Stimulated activated CD4-positive, alpha-beta T cell treated with anti-CD3 and anti-CD28 coated beads, Interleukin-2, amount 100 ng/mL, for 4 hours (primary cell): ENCODE results near the gene OSGEP.
"Not testable (repeated sequence)": the region's sequence is repeated elsewhere in the genome, so short reads cannot be mapped to it uniquely, and the experiment has no call there.

Source experiments
- DNase-seq: peaks from one replicate; pipeline ENCODE4 v3.0.0-alpha.2; 2020; ENCODE audit warnings: low read depth

OSGEP gene

GRCh38 chr14:20469890-20470602 is 15.4 kb upstream of the OSGEP start:
- peak; percentile 61 for DNase-seq

DNA sequence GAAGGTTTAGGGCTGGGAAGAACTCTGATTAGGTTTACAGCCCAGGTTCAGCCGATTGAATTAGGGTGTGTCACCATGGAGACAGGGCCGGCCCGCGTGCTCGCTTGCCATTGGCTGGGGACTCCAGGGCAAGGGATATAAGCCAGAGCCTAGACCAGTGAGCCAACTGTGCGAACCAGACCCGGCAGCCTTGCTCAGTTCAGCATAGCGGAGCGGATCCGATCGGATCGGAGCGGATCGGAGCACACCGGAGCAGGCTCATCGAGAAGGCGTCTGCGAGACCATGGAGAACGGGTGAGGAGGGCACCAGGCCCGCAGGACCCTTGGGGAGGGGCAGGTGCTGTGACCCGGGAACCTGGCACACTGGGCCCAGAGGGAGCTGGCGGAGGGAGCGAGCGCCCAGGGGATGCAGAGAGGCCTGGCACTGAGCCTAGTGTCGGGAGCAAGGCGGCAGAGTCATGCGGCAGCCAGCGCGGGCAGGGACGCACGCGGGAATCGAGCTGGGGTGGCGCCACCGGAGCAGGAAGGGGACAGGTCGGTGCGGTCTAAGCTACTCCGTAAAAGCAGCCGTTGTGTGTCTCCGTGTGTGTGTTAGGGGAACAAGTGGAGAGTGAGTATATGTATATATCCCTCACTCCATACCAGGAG is 14.8 kb upstream of the OSGEP start, which contains the start of gene PNP:
Gene PNP (plus strand): TSS at position 165 of the 648 bp plus-strand sequence. CDS start 119 bp downstream, at position 284.
- peak; percentile 81 for DNase-seq

DNA sequence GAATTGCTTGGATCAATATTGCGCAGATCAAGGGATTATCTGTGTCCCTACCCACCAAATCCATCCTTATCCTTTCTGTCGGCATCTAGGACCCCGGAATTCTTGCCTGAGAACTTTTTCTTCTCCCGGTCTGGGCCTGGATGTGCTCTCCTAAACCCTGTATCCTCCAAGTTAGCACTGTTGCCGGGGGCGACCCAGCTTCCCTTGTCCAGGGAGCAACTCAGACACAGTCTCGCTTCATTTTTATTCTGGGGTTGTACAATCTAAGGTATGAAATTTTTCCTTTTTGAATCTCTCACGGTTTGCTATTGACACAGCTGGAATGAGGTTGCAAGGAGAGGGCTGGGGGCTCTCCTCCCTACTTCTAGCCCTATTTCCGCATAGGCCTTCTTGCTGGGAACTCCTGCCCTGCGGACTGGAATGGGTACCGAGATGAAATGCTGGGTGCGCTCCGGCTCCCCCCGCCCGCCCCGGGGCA is 14.2 kb upstream of the OSGEP start:
- DNase-seq = no peak

DNA sequence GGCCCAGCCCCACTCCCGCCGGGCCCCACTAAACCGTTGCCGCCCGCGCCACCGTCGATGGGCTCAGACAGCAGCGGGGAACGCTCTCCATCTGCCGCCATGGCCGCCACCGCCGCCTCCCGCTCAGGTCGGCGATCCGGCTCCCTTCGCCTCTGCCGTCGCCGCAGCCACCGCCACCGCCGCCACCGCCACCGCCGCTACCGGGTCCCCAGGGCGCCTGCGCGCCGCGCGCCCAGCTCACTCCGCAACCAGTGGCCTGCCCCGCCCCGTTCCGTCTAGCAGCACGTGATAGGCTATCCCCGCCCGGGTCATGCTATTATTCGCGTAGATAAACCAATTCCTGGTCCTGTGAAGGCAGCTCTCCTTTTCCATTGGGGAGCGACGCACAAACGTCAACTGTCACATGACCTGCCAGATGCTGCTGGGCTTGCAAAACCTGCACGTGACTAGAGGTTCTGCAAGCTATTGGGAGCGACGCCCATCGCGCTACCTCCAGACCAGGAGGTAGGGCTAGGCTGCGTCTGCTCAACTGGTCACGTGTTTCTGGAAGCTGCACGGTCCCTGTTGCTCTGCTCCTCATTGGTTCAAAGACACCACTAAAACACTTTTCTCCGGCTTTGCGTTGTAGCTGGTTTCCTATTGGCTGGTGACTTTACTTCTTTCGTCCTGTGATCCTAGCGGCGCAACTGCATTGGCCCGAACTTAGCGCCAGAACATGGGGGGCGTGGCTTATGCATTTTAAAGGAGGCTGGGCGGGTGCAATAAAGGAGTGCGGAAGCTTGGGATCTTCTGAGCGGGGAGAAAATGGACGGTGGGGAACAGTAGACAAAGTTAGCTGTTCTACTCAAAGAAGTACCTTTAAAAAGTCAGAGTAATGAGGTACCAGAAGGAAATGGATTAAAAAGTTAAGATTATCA is 6.9 kb upstream of the OSGEP start, which contains the start of gene PIP4P1:
Gene PIP4P1 (minus strand): TSS at position 210 of the 917 bp plus-strand sequence. CDS start 109 bp downstream, at position 101.
- DNase-seq = peak; percentile 98

- peak; percentile 41 for DNase-seq
Observed at GRCh38 chr14:20460458-20461224, 6.0 kb upstream of the OSGEP start.

- DNase-seq = no peak
Observed at GRCh38 chr14:20458031-20458789, 3.6 kb upstream of the OSGEP start.

GRCh38 chr14:20456971-20457370 is 2.4 kb upstream of the OSGEP start:
- DNase-seq = no peak

- DNase-seq = peak; percentile 66
Observed at GRCh38 chr14:20455355-20456300, 1.0 kb upstream of the OSGEP start.

GRCh38 chr14:20452831-20453230 is 1.8 kb downstream of the OSGEP start:
- not testable (repeated sequence) for DNase-seq

DNA sequence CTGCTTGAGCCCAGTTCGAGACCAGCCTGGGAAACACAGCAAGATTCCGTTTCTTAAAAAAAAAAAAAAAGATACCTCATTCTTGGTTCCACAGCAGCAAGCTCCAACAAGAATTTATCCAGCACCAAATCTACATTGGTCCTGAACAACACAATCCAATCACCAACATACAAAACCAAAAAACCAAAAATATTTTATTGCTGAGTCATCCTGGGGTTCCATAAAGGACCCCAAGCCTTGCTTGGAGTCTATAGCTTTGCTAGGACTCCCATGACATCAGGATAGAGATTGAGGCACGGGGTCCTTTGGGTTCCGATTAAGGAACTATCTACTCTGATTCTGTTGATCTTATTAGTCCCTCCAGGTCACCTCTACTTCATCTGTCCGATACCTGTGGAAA is 7.7 kb downstream of the OSGEP start:
- DNase-seq = no peak

GRCh38 chr14:20443650-20444049 is 11.0 kb downstream of the OSGEP start:
- not testable (repeated sequence) for DNase-seq

DNA sequence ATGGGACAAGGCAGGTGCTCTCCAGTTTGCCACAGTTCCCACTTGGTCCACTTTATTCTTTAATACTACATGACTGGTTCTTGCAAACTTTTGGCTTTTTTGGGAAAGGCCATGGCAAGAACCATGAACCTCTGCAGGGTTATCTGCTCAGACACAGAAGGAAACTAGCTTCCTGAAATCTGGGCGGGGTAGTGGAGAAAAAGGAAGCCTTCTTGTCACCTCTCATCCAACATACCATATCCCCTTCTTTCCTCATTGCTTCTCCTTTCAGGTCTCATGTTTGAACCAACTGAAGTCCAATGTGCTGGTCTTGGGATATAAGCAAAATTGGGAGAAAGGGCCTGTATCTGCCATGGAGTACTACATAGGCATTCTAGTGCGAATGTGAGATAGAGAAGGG is 13.2 kb downstream of the OSGEP start:
- no peak for DNase-seq

DNA sequence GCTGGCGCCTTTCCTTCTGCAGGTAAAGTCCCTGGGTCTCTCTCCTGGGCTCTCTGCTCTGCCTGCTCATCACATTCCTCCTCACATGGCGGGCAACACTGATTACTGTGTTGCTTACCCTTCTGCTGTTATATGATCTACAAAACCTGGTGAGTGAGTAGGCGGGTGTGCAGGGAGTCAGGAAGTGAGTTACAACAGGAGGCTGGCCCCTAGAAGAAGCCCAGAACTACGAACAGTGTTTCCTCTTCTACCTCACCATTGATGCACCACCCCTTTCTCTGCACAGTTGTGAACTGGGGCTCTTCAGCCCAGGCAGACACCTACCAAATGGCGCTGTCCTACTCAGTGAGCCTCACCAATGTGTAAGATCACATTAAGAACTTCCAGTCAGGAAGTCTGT is 13.7 kb downstream of the OSGEP start:
- peak; percentile 19 for DNase-seq

GRCh38 chr14:20440465-20440864 is 14.1 kb downstream of the OSGEP start:
- no peak for DNase-seq

GRCh38 chr14:20438664-20439063 is 15.9 kb downstream of the OSGEP start:
- no peak for DNase-seq

DNA sequence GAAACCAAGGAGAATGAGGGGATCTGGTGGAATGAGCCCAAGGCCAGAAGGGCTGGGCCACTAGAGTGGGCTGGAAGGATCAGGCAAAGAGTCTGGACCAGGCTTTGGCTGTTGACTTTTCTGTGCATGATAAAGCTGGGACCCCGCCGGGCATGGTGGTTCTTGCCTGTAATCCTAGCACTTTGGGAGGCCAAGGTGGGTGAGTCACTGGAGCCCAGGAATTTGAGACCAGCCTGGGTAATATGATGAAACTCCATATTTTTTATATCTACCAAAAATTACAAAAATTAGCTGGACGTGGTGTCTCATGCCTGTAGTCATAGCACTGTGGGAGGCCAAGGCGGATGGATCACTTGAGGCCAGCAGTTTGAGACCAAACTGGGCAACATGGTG is 18.3 kb downstream of the OSGEP start:
- DNase-seq = no peak

DNA sequence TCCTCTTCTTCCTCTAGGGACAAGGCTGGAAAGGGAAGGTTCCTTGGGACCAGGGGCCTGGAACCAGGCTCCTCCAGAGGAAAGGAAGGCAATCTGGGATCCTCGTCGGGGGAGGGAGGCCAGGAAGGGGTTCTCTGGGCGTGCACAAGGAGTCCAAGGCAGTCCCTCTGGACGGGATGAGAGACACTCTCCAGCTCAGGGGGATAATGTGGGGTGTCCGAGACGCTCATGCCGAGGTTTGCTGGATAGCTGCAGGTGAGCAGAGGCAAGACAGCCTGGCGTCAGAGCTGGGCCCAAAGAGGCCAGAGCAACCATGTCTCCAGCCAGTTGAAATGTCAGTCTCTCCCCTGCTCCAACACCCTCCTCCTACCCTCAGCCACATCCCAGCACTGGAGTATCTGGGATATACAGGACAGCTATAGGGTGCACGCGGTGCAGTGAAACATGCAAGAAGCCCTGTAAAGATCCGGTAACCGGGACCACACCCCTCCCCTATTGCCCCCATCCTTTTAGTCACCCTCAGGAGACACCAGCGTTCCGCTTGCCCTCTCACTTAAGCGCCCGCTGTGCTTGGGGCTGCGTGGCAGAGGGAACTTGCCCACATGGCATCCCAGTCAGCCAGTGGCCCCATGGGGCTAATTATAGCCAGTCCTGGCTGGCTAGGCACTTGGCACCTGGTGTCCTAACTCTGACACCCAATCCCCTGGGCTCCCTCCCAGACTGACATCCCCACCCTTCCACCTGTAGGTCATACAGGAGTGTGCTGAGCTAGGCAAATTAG is 18.8 kb downstream of the OSGEP start, which contains the start of gene KLHL33:
Gene KLHL33 (minus strand): TSS at position 585 of the 781 bp plus-strand sequence. CDS start 355 bp downstream, at position 230.
- no peak for DNase-seq
